Fibroblast of mammary gland (primary cell): ENCODE data around the gene MEGF9.

Source experiments
- DNase-seq: peaks from one replicate; pipeline ENCODE4 v3.0.0-alpha.2; 2010; ENCODE audit warnings: low read depth
- H3K4me3 ChIP-seq: 2 replicates; pipeline ENCODE4 v1.5.1; 2011; ENCODE audit warnings: low read depth, mild to moderate bottlenecking, low read length, moderate library complexity; ENCODE audit not compliant: control insufficient read depth
- TF ChIP-seq, protein P1 (sequence below): conservative IDR thresholded peaks from 2 replicates; pipeline ENCODE4 v1.5.1; 2011; ENCODE audit warnings: low read depth, low read length, inconsistent platforms; ENCODE audit not compliant: control insufficient read depth, insufficient read depth

MEGF9 gene

DNA sequence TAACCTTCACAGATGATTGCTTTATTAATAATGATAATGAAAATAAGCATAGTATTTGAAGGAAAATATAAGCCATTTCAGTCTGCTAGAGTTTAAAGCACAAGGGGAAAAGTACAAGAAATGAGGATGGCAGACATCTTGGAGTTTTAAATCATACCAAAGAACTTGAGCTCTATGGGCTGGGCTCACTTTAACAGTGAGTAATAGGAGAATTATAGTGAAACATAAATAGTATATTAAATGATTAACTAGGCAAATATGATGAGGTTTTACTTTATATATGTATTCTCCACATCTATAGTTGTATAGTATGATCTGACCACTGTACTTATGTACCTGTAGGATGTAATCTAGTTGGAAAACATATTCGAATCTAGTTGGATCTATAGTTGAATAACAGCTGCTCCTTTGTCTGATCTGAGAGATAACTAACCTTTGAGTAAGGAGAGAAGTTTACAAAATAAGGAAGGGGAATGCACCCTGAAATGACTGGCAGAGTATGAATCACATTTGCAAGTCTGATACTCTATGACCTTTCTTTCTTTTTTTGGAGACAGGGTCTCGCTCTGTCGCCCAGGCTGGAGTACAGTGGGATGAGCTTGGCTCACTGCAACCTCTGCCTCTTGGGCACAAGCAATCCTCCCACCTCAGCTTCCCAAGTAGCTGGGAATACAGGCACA is 17.6 kb downstream of the MEGF9 start:
- TF ChIP-seq, protein P1, sequence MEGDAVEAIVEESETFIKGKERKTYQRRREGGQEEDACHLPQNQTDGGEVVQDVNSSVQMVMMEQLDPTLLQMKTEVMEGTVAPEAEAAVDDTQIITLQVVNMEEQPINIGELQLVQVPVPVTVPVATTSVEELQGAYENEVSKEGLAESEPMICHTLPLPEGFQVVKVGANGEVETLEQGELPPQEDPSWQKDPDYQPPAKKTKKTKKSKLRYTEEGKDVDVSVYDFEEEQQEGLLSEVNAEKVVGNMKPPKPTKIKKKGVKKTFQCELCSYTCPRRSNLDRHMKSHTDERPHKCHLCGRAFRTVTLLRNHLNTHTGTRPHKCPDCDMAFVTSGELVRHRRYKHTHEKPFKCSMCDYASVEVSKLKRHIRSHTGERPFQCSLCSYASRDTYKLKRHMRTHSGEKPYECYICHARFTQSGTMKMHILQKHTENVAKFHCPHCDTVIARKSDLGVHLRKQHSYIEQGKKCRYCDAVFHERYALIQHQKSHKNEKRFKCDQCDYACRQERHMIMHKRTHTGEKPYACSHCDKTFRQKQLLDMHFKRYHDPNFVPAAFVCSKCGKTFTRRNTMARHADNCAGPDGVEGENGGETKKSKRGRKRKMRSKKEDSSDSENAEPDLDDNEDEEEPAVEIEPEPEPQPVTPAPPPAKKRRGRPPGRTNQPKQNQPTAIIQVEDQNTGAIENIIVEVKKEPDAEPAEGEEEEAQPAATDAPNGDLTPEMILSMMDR: no peak
- H3K4me3 ChIP-seq: no peak overlapping the region
- no peak for DNase-seq

DNA sequence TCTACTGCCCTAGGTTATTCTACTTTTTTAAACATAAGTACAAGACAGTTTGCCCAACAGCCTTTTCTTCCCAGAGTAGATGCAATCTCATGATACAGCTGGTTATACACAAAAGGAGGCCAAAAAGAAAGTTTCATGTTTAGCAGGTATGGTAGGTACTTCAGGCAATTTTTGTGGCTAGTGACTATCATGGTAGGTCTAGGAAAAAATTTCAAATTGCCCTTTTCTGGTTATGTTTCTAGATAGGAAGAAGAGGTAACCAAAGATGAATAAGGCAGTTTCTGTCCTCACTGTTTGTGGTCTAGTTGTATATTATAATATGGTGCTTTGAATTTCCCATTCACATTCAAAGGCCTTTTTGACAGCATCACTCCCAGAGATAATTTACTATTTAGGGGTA is 19.7 kb downstream of the MEGF9 start:
- no peak for DNase-seq
- TF ChIP-seq, protein P1: no peak
- no peak overlapping the region for H3K4me3 ChIP-seq

DNA sequence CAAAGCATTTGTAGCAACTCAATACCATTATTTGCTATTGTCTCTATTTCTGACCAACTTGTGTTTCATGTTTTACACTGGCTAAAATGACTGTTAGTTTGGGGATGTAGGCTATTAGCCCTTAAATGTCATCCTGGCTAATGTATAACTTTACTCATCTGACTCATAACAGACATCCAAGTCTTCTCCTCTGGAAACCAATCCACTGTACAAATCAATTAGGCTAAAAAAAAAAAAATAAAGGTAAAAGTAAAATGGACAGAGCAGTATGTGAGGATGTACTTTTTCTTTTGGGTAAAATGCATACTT is 20.6 kb downstream of the MEGF9 start:
- TF ChIP-seq, protein P1: no peak
- H3K4me3 ChIP-seq: no peak overlapping the region
- DNase-seq: peak; percentile 36

DNA sequence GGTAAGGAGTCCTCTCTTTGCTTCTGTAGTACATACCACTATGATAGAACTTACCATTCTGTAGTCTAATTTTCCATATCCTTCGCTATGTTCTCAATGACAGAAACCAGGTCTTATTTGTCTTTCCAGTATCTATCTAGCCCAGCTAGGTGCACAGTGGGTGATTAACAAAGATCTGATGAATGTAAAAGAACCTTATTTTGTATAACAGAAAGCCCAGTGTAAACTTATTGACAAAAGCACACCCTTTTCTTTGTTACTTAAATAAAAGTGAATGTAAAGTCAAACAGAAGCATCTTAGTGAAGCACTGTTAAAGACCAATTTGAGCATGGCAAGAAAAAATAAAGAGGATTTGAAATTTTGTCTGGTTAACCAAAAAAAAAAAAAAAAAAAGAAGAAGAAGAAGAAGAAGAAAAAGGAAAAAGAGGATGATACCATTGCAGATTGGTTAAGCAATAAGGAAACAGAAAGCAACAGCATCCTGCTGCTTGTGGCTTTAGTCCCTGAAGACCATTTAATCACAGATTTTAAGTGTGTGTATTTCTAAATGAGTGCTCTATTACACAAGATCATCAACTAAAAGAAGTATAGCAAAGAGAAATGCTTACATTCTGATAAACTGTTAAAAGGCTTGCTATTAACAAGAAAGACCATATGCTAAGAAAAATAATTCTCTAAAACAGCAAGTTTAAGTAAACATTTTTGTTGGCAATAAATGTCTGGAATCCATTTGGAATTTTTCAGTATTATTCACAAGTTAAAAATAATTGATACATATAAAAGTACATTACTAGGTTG is 21.2 kb downstream of the MEGF9 start:
- DNase-seq: peak; percentile 81
- no peak overlapping the region for H3K4me3 ChIP-seq
- TF ChIP-seq, protein P1: no peak

GRCh38 chr9:120690372-120690771 is 23.9 kb downstream of the MEGF9 start:
- H3K4me3 ChIP-seq: no peak overlapping the region
- TF ChIP-seq, protein P1: no peak
- no peak for DNase-seq

DNA sequence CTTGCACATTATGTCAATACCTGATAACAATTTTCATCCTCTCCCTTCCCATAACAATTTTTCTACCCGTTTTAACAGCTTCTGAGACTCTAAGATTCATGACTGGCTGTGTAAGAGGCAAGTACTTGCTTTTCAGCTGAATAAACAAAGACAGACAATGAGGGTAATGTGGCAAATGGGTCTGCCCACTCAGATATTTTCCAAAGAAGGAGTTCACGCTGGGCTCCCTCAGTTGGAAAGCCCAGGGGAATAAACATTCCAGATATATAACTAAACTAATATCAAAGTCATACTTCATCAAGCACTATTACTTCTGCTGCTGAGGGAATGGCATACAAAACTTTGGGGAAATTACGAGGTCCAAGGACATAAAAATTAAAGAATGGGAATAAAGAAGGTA is 24.4 kb downstream of the MEGF9 start:
- H3K4me3 ChIP-seq: no peak overlapping the region
- TF ChIP-seq, protein P1: no peak
- DNase-seq: peak; percentile 56
